Mesothelial cell of epicardium (in vitro differentiated cells): ENCODE results near the gene ABHD17B. TPM values are rescaled to one million over a fixed set of nuclear protein-coding genes. Genes with fewer than 3 reads are reported as not detected.

Experiments
- DNase-seq, 2 experiments: peaks; one replicate each; pipeline ENCODE4 v3.0.0; 2021; ENCODE audit warnings: low spot score in 2 of 2; ENCODE audit not compliant: unreplicated experiment in 2 of 2
- H3K27ac Mint-ChIP-seq: 2 replicates; pipeline ENCODE4 v1.8.0; 2021; ENCODE audit warnings: mixed read lengths
- H3K27me3 Mint-ChIP-seq: 2 replicates; pipeline ENCODE4 v1.8.0; 2021; ENCODE audit warnings: low read depth, mixed read lengths
- H3K36me3 Mint-ChIP-seq: 2 replicates; pipeline ENCODE4 v1.8.0; 2021; ENCODE audit warnings: mixed read lengths
- H3K4me1 Mint-ChIP-seq: 2 replicates; pipeline ENCODE4 v1.8.0; 2021; ENCODE audit warnings: mixed read lengths
- H3K4me3 Mint-ChIP-seq: 2 replicates; pipeline ENCODE4 v1.8.0; 2021; ENCODE audit warnings: mild to moderate bottlenecking, moderate library complexity, mixed read lengths
- H3K9me3 Mint-ChIP-seq: 2 replicates; pipeline ENCODE4 v1.8.0; 2021; ENCODE audit warnings: mixed read lengths
- CTCF ChIP-seq: fragments of 200-600 bp; sonication (generic); IDR thresholded peaks from one replicate; pipeline ENCODE4 v1.5.0; 2021; ENCODE audit warnings: antibody characterized with exemption; ENCODE audit not compliant: unreplicated experiment
- total RNA-seq: library from RNA; stranded (reverse); gene quantifications from 3 replicates; pipeline ENCODE4 v1.2.1, GENCODE V29; 2021

Gene ABHD17B
- total RNA-seq, 1 donor from 2014 or later = 27.0 TPM

GRCh38 chr9:71847892-71848291, 63.1 kb downstream of the ABHD17B start:
- no peak overlapping the region for H3K4me3 Mint-ChIP-seq
- H3K4me1 Mint-ChIP-seq = no peaks in the 10 kb centered on the region
- H3K36me3 Mint-ChIP-seq = peaks cover 2% of the 10 kb centered on the region
- peaks cover 12% of the 10 kb centered on the region for H3K9me3 Mint-ChIP-seq
- no peak for DNase-seq
- TF ChIP-seq CTCF = no peak
- no peaks in the 10 kb centered on the region for H3K27me3 Mint-ChIP-seq
- H3K27ac Mint-ChIP-seq = no peak overlapping the region

GRCh38 chr9:71844808-71845207, 66.2 kb downstream of the ABHD17B start:
- Mint-ChIP-seq H3K27me3 (no peaks in the 10 kb centered on the region), H3K36me3 (no peaks in the 10 kb centered on the region), H3K4me1 (no peaks in the 10 kb centered on the region), H3K27ac (no peak overlapping the region), H3K9me3 (peaks cover 17% of the 10 kb centered on the region), H3K4me3 (no peak overlapping the region)
- no peak for DNase-seq
- no peak for TF ChIP-seq CTCF

- no peak for TF ChIP-seq CTCF
- Mint-ChIP-seq H3K9me3 (peaks cover 26% of the 10 kb centered on the region), H3K4me1 (no peaks in the 10 kb centered on the region), H3K27ac (no peak overlapping the region), H3K36me3 (peaks cover 5% of the 10 kb centered on the region), H3K27me3 (no peaks in the 10 kb centered on the region), H3K4me3 (no peak overlapping the region)
- no peak for DNase-seq
These were observed 71.3 kb downstream of the ABHD17B start for GRCh38 chr9:71839668-71840067.

GRCh38 chr9:71835596-71835995, 75.4 kb downstream of the ABHD17B start:
- Mint-ChIP-seq H3K4me3 (no peak overlapping the region), H3K4me1 (no peaks in the 10 kb centered on the region), H3K9me3 (peaks cover 34% of the 10 kb centered on the region), H3K36me3 (peaks cover 8% of the 10 kb centered on the region), H3K27me3 (no peaks in the 10 kb centered on the region), H3K27ac (no peak overlapping the region)
- no peak for TF ChIP-seq CTCF
- DNase-seq = no peak

- no peak overlapping the region for H3K4me3 Mint-ChIP-seq
- no peaks in the 10 kb centered on the region for H3K4me1 Mint-ChIP-seq
- peaks cover 8% of the 10 kb centered on the region for H3K36me3 Mint-ChIP-seq
- no peak for DNase-seq
- peaks cover 28% of the 10 kb centered on the region for H3K9me3 Mint-ChIP-seq
- no peak for TF ChIP-seq CTCF
- no peaks in the 10 kb centered on the region for H3K27me3 Mint-ChIP-seq
- H3K27ac Mint-ChIP-seq = no peak overlapping the region
These were observed 80.1 kb downstream of the ABHD17B start for GRCh38 chr9:71830929-71831328.

GRCh38 chr9:71830153-71830552, 80.8 kb downstream of the ABHD17B start:
- no peak for TF ChIP-seq CTCF
- H3K27me3 Mint-ChIP-seq = no peaks in the 10 kb centered on the region
- peaks cover 21% of the 10 kb centered on the region for H3K9me3 Mint-ChIP-seq
- H3K27ac Mint-ChIP-seq = no peak overlapping the region
- no peak overlapping the region for H3K4me3 Mint-ChIP-seq
- peaks cover 6% of the 10 kb centered on the region for H3K36me3 Mint-ChIP-seq
- no peak for DNase-seq
- no peaks in the 10 kb centered on the region for H3K4me1 Mint-ChIP-seq
